ENCODE measurements around the gene KIF26B.

- no peak for TF ChIP-seq EZH2 (IDR thresholded peaks at IDR 0.05; ENCODE audit: borderline replicate concordance, low read depth, low read length, severe bottlenecking)
- TF ChIP-seq, protein P1, sequence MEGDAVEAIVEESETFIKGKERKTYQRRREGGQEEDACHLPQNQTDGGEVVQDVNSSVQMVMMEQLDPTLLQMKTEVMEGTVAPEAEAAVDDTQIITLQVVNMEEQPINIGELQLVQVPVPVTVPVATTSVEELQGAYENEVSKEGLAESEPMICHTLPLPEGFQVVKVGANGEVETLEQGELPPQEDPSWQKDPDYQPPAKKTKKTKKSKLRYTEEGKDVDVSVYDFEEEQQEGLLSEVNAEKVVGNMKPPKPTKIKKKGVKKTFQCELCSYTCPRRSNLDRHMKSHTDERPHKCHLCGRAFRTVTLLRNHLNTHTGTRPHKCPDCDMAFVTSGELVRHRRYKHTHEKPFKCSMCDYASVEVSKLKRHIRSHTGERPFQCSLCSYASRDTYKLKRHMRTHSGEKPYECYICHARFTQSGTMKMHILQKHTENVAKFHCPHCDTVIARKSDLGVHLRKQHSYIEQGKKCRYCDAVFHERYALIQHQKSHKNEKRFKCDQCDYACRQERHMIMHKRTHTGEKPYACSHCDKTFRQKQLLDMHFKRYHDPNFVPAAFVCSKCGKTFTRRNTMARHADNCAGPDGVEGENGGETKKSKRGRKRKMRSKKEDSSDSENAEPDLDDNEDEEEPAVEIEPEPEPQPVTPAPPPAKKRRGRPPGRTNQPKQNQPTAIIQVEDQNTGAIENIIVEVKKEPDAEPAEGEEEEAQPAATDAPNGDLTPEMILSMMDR (IDR thresholded peaks at IDR 0.05; ENCODE audit: borderline replicate concordance, extremely low read depth, low read length, poor library complexity, severe bottlenecking), result no peak
These were observed 535.4 kb downstream of the KIF26B start for GRCh38 chr1:245690156-245690690.

All from DND-41 (cell line).